Vagina (tissue), 2 donors: ENCODE data around the gene FAM180A. TPM values are rescaled to one million over a fixed set of nuclear protein-coding genes. Genes with fewer than 3 reads are reported as not detected.

Experiments used
- DNase-seq, 2 donors: peaks; one replicate each; pipeline ENCODE4 v3.0.0-alpha.2; 2017; ENCODE audit errors: extremely low spot score in 2 of 2
- H3K27ac ChIP-seq: fragments of 200-600 bp; sonication (generic); one replicate; pipeline ENCODE4 v1.5.1; 2019
- H3K27me3 ChIP-seq: fragments of 200-600 bp; sonication (generic); one replicate; pipeline ENCODE4 v1.5.1; 2019
- H3K36me3 ChIP-seq, 2 donors: fragments of 200-600 bp; sonication (generic); one replicate each; pipeline ENCODE4 v1.5.1; 2017 to 2019
- H3K4me1 ChIP-seq: fragments of 200-600 bp; sonication (generic); one replicate; pipeline ENCODE4 v1.5.1; 2019
- H3K4me3 ChIP-seq, 2 donors: fragments of 200-600 bp; sonication (generic); 1 replicate in 1 of 2; 2 replicates in 1 of 2; pipeline ENCODE4 v1.5.1; 2016 to 2019
- H3K9me3 ChIP-seq: fragments of 200-600 bp; sonication (generic); one replicate; pipeline ENCODE4 v1.5.1; 2019
- POLR2A ChIP-seq, 2 donors: fragments of 450-650 bp; IDR thresholded peaks; one replicate each; pipeline ENCODE4 v1.6.1; 2017; ENCODE audit warnings: antibody characterized with exemption in 2 of 2, mild to moderate bottlenecking in 2 of 2, moderate library complexity in 2 of 2
- POLR2AphosphoS5 ChIP-seq, 2 donors: sonication (generic); formaldehyde crosslinking; IDR thresholded peaks; one replicate each; pipeline ENCODE4 v1.9.0; 2017; ENCODE audit warnings: antibody characterized with exemption in 2 of 2, mild to moderate bottlenecking in 2 of 2, low read depth in 1 of 2; ENCODE audit not compliant: insufficient read depth in 1 of 2
- intact Hi-C: fragments of 100-400 bp; cut with DNase I; formaldehyde crosslinking; loops from one replicate; pipeline ENCODE4 v1.15.1; 2023
- total RNA-seq: library from RNA; depleted of rRNA; stranded (reverse); fragments of >200 nt; gene quantifications from one replicate; pipeline ENCODE4 v1.2.3, GENCODE V29; 2016
- TF ChIP-seq, protein P1 (sequence below), 3 experiments: fragments of 450-650 bp in 2 of 3; fragments of 200-600 bp in 1 of 3; sonication (generic) in 1 of 3; IDR thresholded peaks; one replicate each; pipeline ENCODE4 v1.5.1; 2017 to 2019; ENCODE audit warnings: antibody characterized with exemption in 3 of 3, mild to moderate bottlenecking in 2 of 3, moderate library complexity in 2 of 3

FAM180A gene
- total RNA-seq, 1 donor from 2014 or later, result 7.1 TPM

DNA sequence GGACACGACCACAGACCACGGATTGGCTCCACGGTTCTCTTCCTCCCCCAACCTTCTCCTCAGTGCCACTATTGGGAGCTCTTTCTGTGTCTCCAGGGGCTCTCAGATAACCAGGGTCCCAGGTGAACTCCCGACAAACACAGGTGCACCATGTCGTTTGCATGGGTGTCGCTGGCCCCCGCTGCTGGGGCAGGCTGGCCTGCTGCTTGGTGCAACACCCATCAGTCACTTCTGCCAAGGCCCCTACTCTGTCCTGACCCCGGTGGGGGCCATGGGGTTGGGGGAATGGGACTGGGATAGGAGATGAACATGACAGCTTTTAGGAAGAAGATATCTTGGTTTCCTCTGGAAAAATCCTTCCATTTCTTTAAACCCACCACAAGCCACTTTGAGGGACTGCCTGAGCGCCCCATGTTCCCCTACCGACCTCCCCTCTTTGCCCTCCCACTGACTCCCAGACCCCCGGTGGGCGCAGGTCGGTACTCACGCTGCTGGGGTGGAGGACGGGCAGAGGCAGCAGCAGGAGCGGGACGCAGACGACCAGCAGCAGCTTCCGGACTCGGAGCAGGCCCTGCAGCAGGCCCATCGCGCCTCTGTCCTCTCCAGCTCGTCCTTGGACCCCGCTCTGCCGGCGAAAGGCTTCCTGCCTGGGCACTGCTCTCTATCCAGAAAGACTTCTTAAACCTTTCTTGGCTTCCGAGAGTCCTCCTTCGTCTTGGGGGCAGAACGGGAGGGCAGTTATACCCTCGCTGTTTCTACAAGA, 21.5 kb downstream of the FAM180A start:
- H3K36me3 ChIP-seq, result no peaks in the 10 kb centered on the region
- no peak for TF ChIP-seq POLR2AphosphoS5 (IDR thresholded peaks at IDR 0.05; ENCODE audit: insufficient read depth in 1 of 2, low read depth in 1 of 2)
- TF ChIP-seq POLR2A (IDR thresholded peaks at IDR 0.05), result no peak
- TF ChIP-seq, protein P1, sequence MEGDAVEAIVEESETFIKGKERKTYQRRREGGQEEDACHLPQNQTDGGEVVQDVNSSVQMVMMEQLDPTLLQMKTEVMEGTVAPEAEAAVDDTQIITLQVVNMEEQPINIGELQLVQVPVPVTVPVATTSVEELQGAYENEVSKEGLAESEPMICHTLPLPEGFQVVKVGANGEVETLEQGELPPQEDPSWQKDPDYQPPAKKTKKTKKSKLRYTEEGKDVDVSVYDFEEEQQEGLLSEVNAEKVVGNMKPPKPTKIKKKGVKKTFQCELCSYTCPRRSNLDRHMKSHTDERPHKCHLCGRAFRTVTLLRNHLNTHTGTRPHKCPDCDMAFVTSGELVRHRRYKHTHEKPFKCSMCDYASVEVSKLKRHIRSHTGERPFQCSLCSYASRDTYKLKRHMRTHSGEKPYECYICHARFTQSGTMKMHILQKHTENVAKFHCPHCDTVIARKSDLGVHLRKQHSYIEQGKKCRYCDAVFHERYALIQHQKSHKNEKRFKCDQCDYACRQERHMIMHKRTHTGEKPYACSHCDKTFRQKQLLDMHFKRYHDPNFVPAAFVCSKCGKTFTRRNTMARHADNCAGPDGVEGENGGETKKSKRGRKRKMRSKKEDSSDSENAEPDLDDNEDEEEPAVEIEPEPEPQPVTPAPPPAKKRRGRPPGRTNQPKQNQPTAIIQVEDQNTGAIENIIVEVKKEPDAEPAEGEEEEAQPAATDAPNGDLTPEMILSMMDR (IDR thresholded peaks at IDR 0.05), result no peak
- no peak overlapping the region for H3K27ac ChIP-seq
- H3K27me3 ChIP-seq, result no peaks in the 10 kb centered on the region
- no peak for DNase-seq
- no peak overlapping the region for H3K4me3 ChIP-seq
- H3K9me3 ChIP-seq, result no peaks in the 10 kb centered on the region
- intact Hi-C loops, result no loop called here
- peaks cover 11% of the 10 kb centered on the region for H3K4me1 ChIP-seq

DNA sequence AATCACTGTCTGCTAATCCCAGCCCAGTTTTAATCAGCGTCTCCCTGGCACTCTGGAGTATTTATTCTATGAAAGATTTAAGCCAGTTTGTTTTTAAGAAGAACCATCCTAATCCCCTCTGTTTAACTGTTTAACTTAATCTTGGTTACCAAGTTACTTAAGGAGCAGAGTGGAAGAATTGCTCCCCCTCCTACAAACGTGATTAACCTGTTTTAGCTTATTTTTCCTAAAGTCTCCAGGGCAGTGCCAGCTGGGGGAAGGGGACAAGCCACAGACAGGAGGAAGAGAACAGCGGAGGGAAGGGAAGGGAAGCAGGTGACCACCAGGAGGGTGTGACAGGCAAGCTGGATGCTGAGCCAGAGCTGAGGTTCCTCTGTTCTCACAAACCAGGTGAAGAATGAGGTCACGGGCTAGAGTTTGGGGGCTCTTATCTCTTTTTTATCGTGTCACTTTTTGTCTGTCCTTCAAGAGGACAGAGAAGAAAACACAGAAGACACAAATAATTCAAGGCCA, 22.3 kb downstream of the FAM180A start:
- H3K9me3 ChIP-seq, result no peaks in the 10 kb centered on the region
- H3K27me3 ChIP-seq, result no peaks in the 10 kb centered on the region
- H3K27ac ChIP-seq, result no peak overlapping the region
- H3K4me1 ChIP-seq, result peaks cover 11% of the 10 kb centered on the region
- H3K36me3 ChIP-seq, result no peaks in the 10 kb centered on the region
- TF ChIP-seq POLR2AphosphoS5 (IDR thresholded peaks at IDR 0.05; ENCODE audit: insufficient read depth in 1 of 2, low read depth in 1 of 2) (no peak), POLR2A (IDR thresholded peaks at IDR 0.05) (no peak)
- TF ChIP-seq, protein P1 (IDR thresholded peaks at IDR 0.05), result no peak
- DNase-seq, result no peak
- intact Hi-C loops, result no loop called here
- H3K4me3 ChIP-seq, result no peak overlapping the region

GRCh38 chr7:135723411-135723810, 25.2 kb downstream of the FAM180A start:
- no peak overlapping the region for H3K27ac ChIP-seq
- H3K9me3 ChIP-seq, result no peaks in the 10 kb centered on the region
- no peaks in the 10 kb centered on the region for H3K27me3 ChIP-seq
- DNase-seq, result no peak
- no peaks in the 10 kb centered on the region for H3K36me3 ChIP-seq
- TF ChIP-seq POLR2AphosphoS5 (IDR thresholded peaks at IDR 0.05; ENCODE audit: insufficient read depth in 1 of 2, low read depth in 1 of 2), result no peak
- TF ChIP-seq, protein P1 (IDR thresholded peaks at IDR 0.05), result no peak
- TF ChIP-seq POLR2A (IDR thresholded peaks at IDR 0.05), result no peak
- peaks cover 11% of the 10 kb centered on the region for H3K4me1 ChIP-seq
- intact Hi-C loops, result no loop called here
- no peak overlapping the region for H3K4me3 ChIP-seq

- no peak for DNase-seq
- Histone ChIP-seq H3K27ac (no peak overlapping the region), H3K36me3 (no peaks in the 10 kb centered on the region), H3K27me3 (no peaks in the 10 kb centered on the region), H3K4me3 (no peak overlapping the region), H3K4me1 (peaks cover 17% of the 10 kb centered on the region), H3K9me3 (no peaks in the 10 kb centered on the region)
- no peak for TF ChIP-seq POLR2A (IDR thresholded peaks at IDR 0.05)
- TF ChIP-seq, protein P1 (IDR thresholded peaks at IDR 0.05), result no peak
- no peak for TF ChIP-seq POLR2AphosphoS5 (IDR thresholded peaks at IDR 0.05; ENCODE audit: insufficient read depth in 1 of 2, low read depth in 1 of 2)
- intact Hi-C loops, result no loop called here
Measured at GRCh38 chr7:135721198-135721820, 27.3 kb downstream of the FAM180A start.

DNA sequence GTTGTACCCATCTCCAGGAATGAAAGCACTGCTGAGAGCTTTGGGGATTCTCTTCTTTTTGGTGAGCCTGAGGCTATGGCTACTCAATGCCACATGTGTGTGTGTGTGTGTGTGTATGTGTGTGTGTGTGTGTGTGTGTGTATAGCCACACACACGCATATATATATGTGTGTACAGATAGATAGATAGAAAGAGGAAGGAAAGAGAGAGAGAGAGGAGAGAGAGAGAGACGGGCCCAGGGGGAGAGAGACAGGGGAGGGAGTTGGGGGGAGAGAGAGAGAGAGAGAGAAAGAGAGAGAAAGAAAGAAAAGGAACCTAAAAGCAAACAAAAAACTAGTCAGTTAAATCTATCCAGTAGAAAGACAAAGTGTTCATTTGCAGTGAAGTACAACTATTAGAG, 28.9 kb downstream of the FAM180A start:
- TF ChIP-seq POLR2AphosphoS5 (IDR thresholded peaks at IDR 0.05; ENCODE audit: insufficient read depth in 1 of 2, low read depth in 1 of 2) (no peak), POLR2A (IDR thresholded peaks at IDR 0.05) (no peak)
- TF ChIP-seq, protein P1 (IDR thresholded peaks at IDR 0.05), result no peak
- intact Hi-C loops, result no loop called here
- H3K36me3 ChIP-seq, result no peaks in the 10 kb centered on the region

More for the DNA sequence above, 28.9 kb downstream of the FAM180A start:
- H3K4me3 ChIP-seq, result no peak overlapping the region
- H3K9me3 ChIP-seq, result no peaks in the 10 kb centered on the region
- H3K4me1 ChIP-seq, result peaks cover 17% of the 10 kb centered on the region
- no peaks in the 10 kb centered on the region for H3K27me3 ChIP-seq
- DNase-seq, result no peak
- H3K27ac ChIP-seq, result no peak overlapping the region
